ENCODE data around the gene PTGFRN. TPM values are rescaled to one million over a fixed set of nuclear protein-coding genes. Genes with fewer than 3 reads are reported as not detected.

PTGFRN gene
- total RNA-seq, 1 experiment from 2014 or later = 60.6 TPM

DNA sequence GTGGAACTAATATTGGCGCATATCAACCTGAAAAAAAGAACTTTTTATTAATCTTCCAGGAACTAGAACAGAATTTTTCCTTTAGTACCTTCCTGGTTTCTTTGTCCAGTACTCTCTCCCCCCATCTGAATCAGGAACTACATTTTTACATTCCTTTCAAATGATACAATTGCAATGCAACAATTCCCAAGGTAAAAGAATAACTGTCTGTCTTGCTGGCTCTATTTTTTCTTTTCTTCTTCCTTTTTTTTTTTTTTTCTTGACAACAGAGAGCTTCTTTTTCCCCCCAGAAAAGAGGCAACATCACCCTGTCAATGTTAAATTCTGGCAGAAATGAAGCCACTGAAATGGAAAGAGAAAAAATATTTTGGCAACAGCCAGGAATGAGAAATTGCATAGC, 87.3 kb downstream of the PTGFRN start:
- CTCF ChIA-PET = no interaction called here

More for the DNA sequence above, 87.3 kb downstream of the PTGFRN start:
- no peak overlapping the region for H3K27ac ChIP-seq (ENCODE audit: low read depth, low read length)
- no peak overlapping the region for H3K4me3 ChIP-seq (replicated peaks in 1 of 2; ENCODE audit: low read depth in 1 of 2, low read length in 2 of 2)
- no peaks in the 10 kb centered on the region for H4K20me1 ChIP-seq (ENCODE audit: insufficient read depth)
- no peaks in the 10 kb centered on the region for H3K27me3 ChIP-seq (ENCODE audit: insufficient read depth, low read length)
- H3K4me2 ChIP-seq (ENCODE audit: low read length) = no peak overlapping the region
- H2AFZ ChIP-seq (ENCODE audit: low read depth, low read length, poor library complexity, severe bottlenecking) = no peak overlapping the region
- BruUV-seq (replicated peaks) = no TSS peak
- no peaks in the 10 kb centered on the region for H3K9me2 ChIP-seq (ENCODE audit: insufficient read depth)
- H3K36me3 ChIP-seq (ENCODE audit: control insufficient read depth in 1 of 2, insufficient read depth in 2 of 2, low read length in 2 of 2) = no peaks in the 10 kb centered on the region
- ChIA-PET RAD21 (ENCODE audit: low non-redundant PET in 1 of 2, low total read pairs in 2 of 2, uncharacterized antibody in 2 of 2, unreplicated experiment in 2 of 2) (no interaction called here), POLR2A (no interaction called here)
- TF ChIP-seq EZH2phosphoT487 (IDR thresholded peaks at IDR 0.05; ENCODE audit: borderline replicate concordance) (no peak), SIN3A (IDR thresholded peaks at IDR 0.05; ENCODE audit: low read depth) (no peak), JUND (IDR thresholded peaks at IDR 0.05) (no peak), POLR2AphosphoS5 (IDR thresholded peaks at IDR 0.05; ENCODE audit: low read depth, low read length) (no peak), TCF7L2 (IDR thresholded peaks at IDR 0.05; ENCODE audit: borderline replicate concordance, extremely low read depth, insufficient read depth, insufficient read length) (no peak), CEBPB (IDR thresholded peaks at IDR 0.05; ENCODE audit: low read depth) (no peak), ZFX (IDR thresholded peaks at IDR 0.05) (no peak), EGR1 (IDR thresholded peaks at IDR 0.05; ENCODE audit: low read depth) (no peak), ZNF274 (IDR thresholded peaks at IDR 0.05; ENCODE audit: low read depth, low read length) (no peak), FOSL1 (IDR thresholded peaks at IDR 0.05; ENCODE audit: low read depth) (no peak), POLR2A (IDR thresholded peaks at IDR 0.05; ENCODE audit: borderline replicate concordance, extremely low read depth, insufficient read depth, insufficient read length) (no peak), EZH2 (IDR thresholded peaks at IDR 0.05) (no peak)
- TF ChIP-seq, protein P1, sequence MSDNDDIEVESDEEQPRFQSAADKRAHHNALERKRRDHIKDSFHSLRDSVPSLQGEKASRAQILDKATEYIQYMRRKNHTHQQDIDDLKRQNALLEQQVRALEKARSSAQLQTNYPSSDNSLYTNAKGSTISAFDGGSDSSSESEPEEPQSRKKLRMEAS (IDR thresholded peaks at IDR 0.05) = no peak
- TF ChIP-seq, protein P2, sequence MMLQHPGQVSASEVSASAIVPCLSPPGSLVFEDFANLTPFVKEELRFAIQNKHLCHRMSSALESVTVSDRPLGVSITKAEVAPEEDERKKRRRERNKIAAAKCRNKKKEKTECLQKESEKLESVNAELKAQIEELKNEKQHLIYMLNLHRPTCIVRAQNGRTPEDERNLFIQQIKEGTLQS (IDR thresholded peaks at IDR 0.05) = no peak
- TF ChIP-seq, protein P3, sequence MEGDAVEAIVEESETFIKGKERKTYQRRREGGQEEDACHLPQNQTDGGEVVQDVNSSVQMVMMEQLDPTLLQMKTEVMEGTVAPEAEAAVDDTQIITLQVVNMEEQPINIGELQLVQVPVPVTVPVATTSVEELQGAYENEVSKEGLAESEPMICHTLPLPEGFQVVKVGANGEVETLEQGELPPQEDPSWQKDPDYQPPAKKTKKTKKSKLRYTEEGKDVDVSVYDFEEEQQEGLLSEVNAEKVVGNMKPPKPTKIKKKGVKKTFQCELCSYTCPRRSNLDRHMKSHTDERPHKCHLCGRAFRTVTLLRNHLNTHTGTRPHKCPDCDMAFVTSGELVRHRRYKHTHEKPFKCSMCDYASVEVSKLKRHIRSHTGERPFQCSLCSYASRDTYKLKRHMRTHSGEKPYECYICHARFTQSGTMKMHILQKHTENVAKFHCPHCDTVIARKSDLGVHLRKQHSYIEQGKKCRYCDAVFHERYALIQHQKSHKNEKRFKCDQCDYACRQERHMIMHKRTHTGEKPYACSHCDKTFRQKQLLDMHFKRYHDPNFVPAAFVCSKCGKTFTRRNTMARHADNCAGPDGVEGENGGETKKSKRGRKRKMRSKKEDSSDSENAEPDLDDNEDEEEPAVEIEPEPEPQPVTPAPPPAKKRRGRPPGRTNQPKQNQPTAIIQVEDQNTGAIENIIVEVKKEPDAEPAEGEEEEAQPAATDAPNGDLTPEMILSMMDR (IDR thresholded peaks at IDR 0.05 in 2 of 3, conservative IDR thresholded peaks at IDR 0.05 in 1 of 3; ENCODE audit: borderline replicate concordance in 1 of 3, insufficient read depth in 1 of 3, low read depth in 2 of 3, low read length in 2 of 3) = no peak
- TF ChIP-seq, protein P4, sequence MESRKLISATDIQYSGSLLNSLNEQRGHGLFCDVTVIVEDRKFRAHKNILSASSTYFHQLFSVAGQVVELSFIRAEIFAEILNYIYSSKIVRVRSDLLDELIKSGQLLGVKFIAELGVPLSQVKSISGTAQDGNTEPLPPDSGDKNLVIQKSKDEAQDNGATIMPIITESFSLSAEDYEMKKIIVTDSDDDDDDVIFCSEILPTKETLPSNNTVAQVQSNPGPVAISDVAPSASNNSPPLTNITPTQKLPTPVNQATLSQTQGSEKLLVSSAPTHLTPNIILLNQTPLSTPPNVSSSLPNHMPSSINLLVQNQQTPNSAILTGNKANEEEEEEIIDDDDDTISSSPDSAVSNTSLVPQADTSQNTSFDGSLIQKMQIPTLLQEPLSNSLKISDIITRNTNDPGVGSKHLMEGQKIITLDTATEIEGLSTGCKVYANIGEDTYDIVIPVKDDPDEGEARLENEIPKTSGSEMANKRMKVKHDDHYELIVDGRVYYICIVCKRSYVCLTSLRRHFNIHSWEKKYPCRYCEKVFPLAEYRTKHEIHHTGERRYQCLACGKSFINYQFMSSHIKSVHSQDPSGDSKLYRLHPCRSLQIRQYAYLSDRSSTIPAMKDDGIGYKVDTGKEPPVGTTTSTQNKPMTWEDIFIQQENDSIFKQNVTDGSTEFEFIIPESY (IDR thresholded peaks at IDR 0.05; ENCODE audit: extremely low read depth, insufficient replicate concordance, low read length) = no peak
- no peaks in the 10 kb centered on the region for H3K9me3 ChIP-seq (ENCODE audit: control insufficient read depth in 1 of 2, insufficient read depth in 1 of 2, low read depth in 1 of 2, low read length in 2 of 2)
- peaks cover 0 to 5% of the 10 kb centered on the region in 2 experiments; a peak in 1 of 4 replicates for H3K4me1 ChIP-seq (ENCODE audit: control insufficient read depth in 1 of 2, insufficient read depth in 2 of 2, low read length in 2 of 2)
- DNase-seq (ENCODE audit: low read depth, low spot score) (no peak), ATAC-seq (no peak)
- no peak overlapping the region for H3K9ac ChIP-seq (ENCODE audit: low read length)
- intact Hi-C loops (cut with micrococcal nuclease) = no loop called here
- no peaks in the 10 kb centered on the region for H3K79me2 ChIP-seq (ENCODE audit: insufficient read depth, low read length)

All from HCT116 (cell line).